Measurements from ENCODE around the gene RALGPS1.
"Not testable (repeated sequence)": the region's sequence is repeated elsewhere in the genome, so short reads cannot be mapped to it uniquely, and the experiment has no call there.

The RALGPS1 gene

DNA sequence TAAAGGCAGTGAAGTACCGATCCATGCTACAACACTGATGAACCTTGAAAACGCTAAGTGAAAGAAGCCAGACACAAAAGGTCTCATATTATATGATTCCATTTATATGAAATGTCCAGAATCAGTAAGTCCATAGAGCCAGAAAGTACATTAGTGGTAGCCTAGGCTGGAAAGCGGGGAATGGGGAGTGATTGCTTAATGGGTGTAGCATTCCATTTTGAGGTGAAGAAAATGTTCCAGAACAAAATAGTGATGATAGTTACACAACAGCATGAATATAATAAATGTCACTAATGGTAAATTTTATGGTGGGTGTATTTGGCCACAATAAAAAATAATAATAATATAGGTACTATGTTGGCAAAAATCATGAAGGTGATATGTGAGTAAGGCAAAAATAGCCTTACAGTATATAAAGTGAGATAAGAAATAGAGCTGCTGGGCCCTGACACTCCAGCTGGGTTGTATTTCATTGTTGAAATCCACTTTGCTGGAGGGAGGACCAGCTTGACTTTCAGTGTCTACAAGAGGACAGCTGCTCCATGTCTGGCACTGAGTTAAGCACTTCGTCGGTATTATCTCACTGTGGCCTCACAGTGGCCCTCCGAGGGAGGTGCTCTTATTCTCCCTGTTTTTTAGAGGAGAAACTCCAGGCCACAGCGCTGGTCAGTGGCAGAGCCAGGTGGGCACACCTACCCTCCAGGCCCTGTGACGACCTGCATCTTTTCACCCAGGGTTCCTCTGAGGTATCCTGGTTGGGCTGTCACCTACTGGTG, 230.3 kb downstream of the RALGPS1 start:
- TF ChIP-seq, protein P1, sequence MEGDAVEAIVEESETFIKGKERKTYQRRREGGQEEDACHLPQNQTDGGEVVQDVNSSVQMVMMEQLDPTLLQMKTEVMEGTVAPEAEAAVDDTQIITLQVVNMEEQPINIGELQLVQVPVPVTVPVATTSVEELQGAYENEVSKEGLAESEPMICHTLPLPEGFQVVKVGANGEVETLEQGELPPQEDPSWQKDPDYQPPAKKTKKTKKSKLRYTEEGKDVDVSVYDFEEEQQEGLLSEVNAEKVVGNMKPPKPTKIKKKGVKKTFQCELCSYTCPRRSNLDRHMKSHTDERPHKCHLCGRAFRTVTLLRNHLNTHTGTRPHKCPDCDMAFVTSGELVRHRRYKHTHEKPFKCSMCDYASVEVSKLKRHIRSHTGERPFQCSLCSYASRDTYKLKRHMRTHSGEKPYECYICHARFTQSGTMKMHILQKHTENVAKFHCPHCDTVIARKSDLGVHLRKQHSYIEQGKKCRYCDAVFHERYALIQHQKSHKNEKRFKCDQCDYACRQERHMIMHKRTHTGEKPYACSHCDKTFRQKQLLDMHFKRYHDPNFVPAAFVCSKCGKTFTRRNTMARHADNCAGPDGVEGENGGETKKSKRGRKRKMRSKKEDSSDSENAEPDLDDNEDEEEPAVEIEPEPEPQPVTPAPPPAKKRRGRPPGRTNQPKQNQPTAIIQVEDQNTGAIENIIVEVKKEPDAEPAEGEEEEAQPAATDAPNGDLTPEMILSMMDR (IDR thresholded peaks at IDR 0.05; ENCODE audit: low read depth, low read length, missing control alignments) = no peak
- DNase-seq (ENCODE audit: extremely low read depth, low read depth) = no peak
- H3K4me3 ChIP-seq (replicated peaks; ENCODE audit: low read depth, low read length) = no peak overlapping the region

DNA sequence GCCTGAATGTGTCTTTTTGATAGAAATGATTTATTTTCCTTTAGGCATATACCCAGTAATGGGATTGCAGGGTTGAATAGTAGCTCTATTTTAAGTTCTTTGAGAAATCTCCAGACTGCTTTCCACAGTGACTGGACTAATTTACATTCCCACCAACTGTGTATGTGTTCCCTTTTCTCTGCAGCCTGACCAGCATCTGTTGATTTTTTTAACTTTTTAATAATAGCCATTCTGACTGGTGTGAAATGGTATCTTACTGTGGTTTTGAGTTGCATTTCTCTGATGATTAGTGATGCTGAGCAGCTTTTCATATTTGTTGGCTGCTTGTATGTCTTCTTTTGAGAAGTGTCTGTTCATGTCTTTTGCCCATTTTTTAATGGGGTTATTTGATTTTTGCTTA, 232.3 kb downstream of the RALGPS1 start:
- DNase-seq (ENCODE audit: extremely low read depth, low read depth); H3K4me3 ChIP-seq (replicated peaks; ENCODE audit: low read depth, low read length): not testable (repeated sequence)

DNA sequence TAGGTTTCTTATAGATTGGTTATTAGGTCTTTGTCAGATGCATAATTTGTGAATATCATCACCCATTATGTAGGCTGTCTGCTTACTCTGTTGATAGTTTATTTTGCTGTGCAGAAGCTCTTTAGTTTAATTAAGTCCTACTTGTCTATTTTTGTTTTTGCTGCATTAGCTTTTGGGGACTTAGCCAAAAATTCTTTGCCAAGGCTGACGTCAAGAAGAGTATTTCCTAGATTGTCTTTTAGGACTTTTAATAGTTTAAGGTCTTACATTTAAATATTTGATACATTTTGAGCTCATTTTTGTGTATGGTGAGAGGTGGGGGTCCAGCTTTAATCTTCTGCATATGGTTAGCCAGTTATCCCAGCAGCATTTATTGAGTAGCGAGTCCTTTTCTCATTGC, 232.7 kb downstream of the RALGPS1 start:
- TF ChIP-seq, protein P1 (IDR thresholded peaks at IDR 0.05; ENCODE audit: low read depth, low read length, missing control alignments) = no peak
- H3K4me3 ChIP-seq (replicated peaks; ENCODE audit: low read depth, low read length) = no peak overlapping the region
- DNase-seq (ENCODE audit: extremely low read depth, low read depth) = no peak

DNA sequence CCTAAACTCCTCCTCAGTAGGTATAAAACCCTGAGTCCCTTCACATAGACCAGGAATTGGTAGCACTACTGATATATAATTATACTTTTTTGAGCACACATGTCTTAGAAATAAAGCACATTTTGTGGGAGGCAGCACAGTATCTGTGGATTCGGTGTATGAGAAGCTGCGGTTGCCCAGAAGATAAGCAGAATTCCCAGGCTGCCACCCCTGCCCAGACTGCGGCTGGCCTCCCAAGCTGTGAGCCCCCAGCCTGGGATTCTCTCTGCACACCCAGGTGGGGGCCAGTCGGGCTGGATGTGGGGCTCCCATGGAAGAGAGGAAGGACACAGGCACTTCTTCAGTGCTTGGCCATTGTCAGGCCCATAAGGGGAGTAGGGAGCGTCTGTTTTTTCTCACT, 233.4 kb downstream of the RALGPS1 start:
- DNase-seq (ENCODE audit: extremely low read depth, low read depth) = no peak
- TF ChIP-seq, protein P1 (IDR thresholded peaks at IDR 0.05; ENCODE audit: low read depth, low read length, missing control alignments) = no peak
- H3K4me3 ChIP-seq (replicated peaks; ENCODE audit: low read depth, low read length) = no peak overlapping the region

DNA sequence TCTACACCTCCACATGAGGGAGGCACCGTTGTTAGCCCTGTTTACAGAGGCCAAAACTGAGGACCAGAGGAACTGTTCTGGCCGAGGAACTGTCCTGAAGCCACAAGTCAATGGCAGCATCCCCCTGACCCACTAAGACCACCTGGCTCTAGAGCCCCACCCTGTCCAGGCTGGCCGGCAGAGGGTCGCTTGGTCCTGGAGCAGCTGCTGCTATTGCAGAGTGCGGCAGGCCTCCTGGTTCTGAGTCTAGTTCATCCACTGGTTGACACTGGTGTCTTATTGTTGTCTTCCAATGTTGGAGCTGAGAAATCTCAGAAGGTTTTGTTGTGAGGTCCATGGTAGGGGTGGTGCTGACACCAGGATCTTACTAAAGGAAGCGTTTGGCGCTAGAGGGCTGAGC, 234.4 kb downstream of the RALGPS1 start:
- no peak for DNase-seq (ENCODE audit: extremely low read depth, low read depth)
- no peak overlapping the region for H3K4me3 ChIP-seq (replicated peaks; ENCODE audit: low read depth, low read length)
- TF ChIP-seq, protein P1 (IDR thresholded peaks at IDR 0.05; ENCODE audit: low read depth, low read length, missing control alignments) = no peak

DNA sequence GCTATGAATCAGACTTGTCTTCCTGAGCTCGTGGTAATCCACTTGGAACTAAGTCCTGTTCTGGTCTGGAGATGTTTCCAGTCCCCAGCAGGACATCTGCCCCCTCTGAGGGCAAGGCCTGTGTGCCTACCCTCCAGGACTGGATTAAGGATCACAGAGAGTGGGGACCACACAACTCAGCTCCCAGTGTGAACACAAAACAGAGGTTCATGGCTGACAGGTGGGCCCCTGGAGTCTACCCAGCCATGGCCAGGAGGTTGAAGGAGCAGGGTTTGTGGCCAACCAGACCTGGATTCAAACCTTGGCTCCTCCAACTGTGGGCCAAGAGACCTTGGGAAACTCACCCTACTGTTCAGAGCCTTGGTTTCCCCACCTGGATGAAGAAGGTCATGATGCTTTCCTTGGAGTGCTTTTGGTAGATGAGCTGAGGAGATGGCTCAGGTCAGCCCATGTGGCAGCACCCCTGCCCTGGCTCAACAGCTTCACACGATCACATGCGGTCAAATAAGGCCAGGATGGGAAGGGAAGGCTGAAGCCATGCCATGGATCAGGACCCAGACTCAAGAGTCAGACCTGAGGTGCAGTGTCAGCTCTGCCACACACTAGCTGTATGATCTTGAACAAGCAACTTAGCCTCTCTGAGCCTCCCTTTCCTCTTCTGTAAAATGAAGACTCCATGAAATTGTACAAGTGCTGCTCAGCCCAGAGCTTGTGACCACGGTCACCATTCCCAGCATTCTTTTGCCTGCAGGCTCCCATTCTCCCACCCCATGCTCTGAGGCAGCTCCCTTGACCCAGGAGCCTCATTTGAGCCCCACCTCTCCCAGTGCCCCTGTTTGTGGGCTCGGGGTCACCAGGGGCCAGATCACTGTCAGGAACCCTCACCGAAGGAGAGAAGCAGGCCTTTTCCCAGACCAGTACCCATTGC, 235.1 kb downstream of the RALGPS1 start:
- H3K4me3 ChIP-seq (replicated peaks; ENCODE audit: low read depth, low read length) = no peak overlapping the region
- no peak for DNase-seq (ENCODE audit: extremely low read depth, low read depth)
- TF ChIP-seq, protein P1 (IDR thresholded peaks at IDR 0.05; ENCODE audit: low read depth, low read length, missing control alignments) = no peak

DNA sequence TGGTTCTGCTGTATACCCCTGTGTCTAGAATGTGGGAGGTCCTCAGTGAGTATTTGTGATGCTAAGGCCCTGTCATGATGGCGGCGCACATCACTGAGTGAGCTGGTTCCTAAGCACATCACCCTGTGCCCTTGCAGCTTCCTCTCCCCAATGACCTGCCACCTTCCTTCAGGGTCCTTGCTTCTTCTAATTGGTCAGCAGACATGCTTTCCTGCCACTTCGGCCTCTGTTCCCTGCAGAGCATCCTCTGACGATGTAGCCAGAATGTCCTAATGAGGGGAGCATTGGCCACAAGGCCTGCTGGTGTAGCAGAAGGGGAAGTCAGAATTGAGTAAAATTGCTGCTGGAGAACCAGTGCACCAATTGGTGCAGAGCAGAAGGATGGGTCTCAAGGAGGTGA, 238.9 kb downstream of the RALGPS1 start:
- TF ChIP-seq, protein P1 (IDR thresholded peaks at IDR 0.05; ENCODE audit: low read depth, low read length, missing control alignments) = no peak
- H3K4me3 ChIP-seq (replicated peaks; ENCODE audit: low read depth, low read length) = no peak overlapping the region
- no peak for DNase-seq (ENCODE audit: extremely low read depth, low read depth)
